ENCODE measurements around the gene SAP30L.

DNA sequence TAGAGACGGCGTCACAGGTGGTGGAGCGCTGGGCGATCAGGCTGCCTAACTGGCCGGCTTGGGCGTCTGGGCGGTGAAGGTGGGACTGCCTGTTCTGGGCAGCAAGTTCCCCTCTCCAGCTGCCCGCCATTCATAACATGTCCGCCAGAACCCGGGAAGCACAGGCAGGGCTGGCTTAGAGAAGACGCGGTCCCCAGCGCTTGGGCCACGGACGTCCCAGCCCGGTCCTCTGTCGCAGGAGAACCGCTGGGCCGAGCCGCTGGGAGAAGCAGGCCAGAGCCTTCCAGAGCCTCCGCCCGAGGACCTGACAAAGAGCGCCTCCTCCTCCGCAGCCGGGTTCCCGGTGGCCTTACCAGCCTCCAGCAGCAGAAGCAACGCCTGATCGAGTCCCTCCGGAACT, 47.5 kb downstream of the SAP30L start:
- TF ChIP-seq SUZ12 (IDR thresholded peaks at IDR 0.05; ENCODE audit: extremely low read depth, insufficient read depth, insufficient read length): no peak
- TF ChIP-seq YY1 (IDR thresholded peaks at IDR 0.05; ENCODE audit: insufficient read depth, insufficient read length): no peak
- no peak for TF ChIP-seq ZNF274 (IDR thresholded peaks at IDR 0.05; ENCODE audit: low read depth, low read length)

All from NT2/D1 (cell line).